Spleen (tissue), 11 donors: ENCODE measurements around the gene RAB4A. TPM values are rescaled to one million over a fixed set of nuclear protein-coding genes. Genes with fewer than 3 reads are reported as not detected.
A peak's percentile ranks its signal among the peaks of the same experiment; 100 is the strongest.

Source experiments
- DNase-seq: peaks from one replicate; pipeline ENCODE4 v3.0.0-alpha.2; 2020
- H3K27ac ChIP-seq, 8 donors: fragments of 200-600 bp; sonication (generic) in 7 of 8; 1 replicate in 4 of 8; 2 replicates in 4 of 8; pipeline versions ENCODE4 v1.5.0 to v1.8.0; 2016 to 2021; ENCODE audit warnings: inconsistent platforms in 4 of 8, mild to moderate bottlenecking in 4 of 8, moderate library complexity in 1 of 8
- H3K27me3 ChIP-seq, 7 donors: fragments of 200-600 bp; sonication (generic) in 6 of 7; replicated peaks in 1 of 7; 1 replicate in 4 of 7; 2 replicates in 3 of 7; pipeline versions ENCODE4 v1.5.0 to v1.8.0; 2016 to 2021; ENCODE audit warnings: inconsistent platforms in 3 of 7, mild to moderate bottlenecking in 1 of 7
- H3K36me3 ChIP-seq, 6 donors: fragments of 200-600 bp; sonication (generic) in 5 of 6; 1 replicate in 4 of 6; 2 replicates in 2 of 6; pipeline versions ENCODE4 v1.5.0 to v1.8.0; 2016 to 2021; ENCODE audit warnings: inconsistent platforms in 2 of 6
- H3K4me1 ChIP-seq, 6 donors: fragments of 200-600 bp; sonication (generic) in 5 of 6; 1 replicate in 3 of 6; 2 replicates in 3 of 6; pipeline versions ENCODE4 v1.5.0 to v1.8.0; 2016 to 2021; ENCODE audit warnings: inconsistent platforms in 3 of 6
- H3K4me3 ChIP-seq, 8 donors: fragments of 200-600 bp; sonication (generic) in 7 of 8; 1 replicate in 4 of 8; 2 replicates in 4 of 8; pipeline versions ENCODE4 v1.5.0 to v1.8.0; 2016 to 2021; ENCODE audit warnings: inconsistent platforms in 4 of 8, mild to moderate bottlenecking in 4 of 8, moderate library complexity in 2 of 8
- H3K9me3 ChIP-seq, 8 donors: fragments of 200-600 bp; sonication (generic) in 7 of 8; 1 replicate in 4 of 8; 2 replicates in 4 of 8; pipeline versions ENCODE4 v1.5.0 to v1.8.0; 2016 to 2021; ENCODE audit warnings: inconsistent platforms in 4 of 8
- POLR2A ChIP-seq, 3 donors: fragments of 450-650 bp; IDR thresholded peaks; one replicate each; pipeline ENCODE4 v1.5.1; 2017; ENCODE audit warnings: antibody characterized with exemption in 3 of 3, mild to moderate bottlenecking in 1 of 3
- POLR2AphosphoS5 ChIP-seq, 3 donors: sonication (generic); formaldehyde crosslinking; IDR thresholded peaks; one replicate each; pipeline ENCODE4 v1.5.1; 2017; ENCODE audit warnings: antibody characterized with exemption in 3 of 3
- WGBS, 5 donors: extraction: QIAGEN DNeasy Blood & Tissue Kit in 3 of 5; methylation state at CpG; one replicate each; pipeline versions ENCODE4 v1.1.5 to v1.1.7; 2013 to 2018; 5-methylcytosine and 5-hydroxymethylcytosine counted together
- intact Hi-C: fragments of 100-400 bp; cut with DNase I; formaldehyde crosslinking; loops from one replicate; pipeline ENCODE4 v1.15.0; 2023; ENCODE audit warnings: low total_unique reads
- polyA plus RNA-seq, 3 donors: library from polyadenylated mRNA; stranded (reverse); fragments of 200-250 nt; gene quantifications; one replicate each; pipeline ENCODE4 v1.2.1, GENCODE V29; 2013
- total RNA-seq, 7 donors: library from RNA; depleted of rRNA in 3 of 7; stranded (reverse); fragments of >200 nt in 3 of 7; fragmentation: NEBNext Ultra II Directional in 4 of 7; extraction: Animal tissue kit (Norgen Biotek cat#: 25700) in 4 of 7; gene quantifications; one replicate each; pipeline versions ENCODE4 v1.1.0 to v1.2.1, GENCODE V29; 2016 to 2021
- TF ChIP-seq, protein P1 (sequence below), 11 experiments: fragments of 200-600 bp in 7 of 11; fragments of 450-650 bp in 4 of 11; sonication (generic) in 4 of 11; IDR thresholded peaks in 8 of 11; conservative IDR thresholded peaks in 3 of 11; 1 replicate in 7 of 11; 2 replicates in 4 of 11; pipeline versions ENCODE4 v1.4.0 to v1.8.0; 2016 to 2021; ENCODE audit warnings: antibody characterized with exemption in 11 of 11, inconsistent platforms in 4 of 11, mild to moderate bottlenecking in 1 of 11
- donor health status: healthy with polysubstance abuse.
- donor health status: DM: no; HTN: no; CAD: no; lungs with moderate emphysema.
- donor health status: DM: no; HTN: no; CAD: no.
- donor health status: Bipolar disorder and iron deficiency.
- donor health status: healthy.
- donor health status: DM: no; HTN: no; CAD: no.
- donor health status: DM: yes; HTN: yes; CAD: no.

RAB4A gene
- total and polyA plus RNA-seq, 10 donors: 19.7 to 49.8 (median 27.0) TPM

GRCh38 chr1:229293528-229294204, 22.8 kb downstream of the RAB4A start:
- H3K4me3 ChIP-seq: no peak overlapping the region
- no peak for DNase-seq
- H3K36me3 ChIP-seq: peaks cover 0 to 78% (median 17%) of the 10 kb centered on the region in 6 donors
- intact Hi-C loops: no loop called here
- no peak for TF ChIP-seq POLR2AphosphoS5 (IDR thresholded peaks at IDR 0.05)
- TF ChIP-seq POLR2A (IDR thresholded peaks at IDR 0.05): no peak
- TF ChIP-seq, protein P1, sequence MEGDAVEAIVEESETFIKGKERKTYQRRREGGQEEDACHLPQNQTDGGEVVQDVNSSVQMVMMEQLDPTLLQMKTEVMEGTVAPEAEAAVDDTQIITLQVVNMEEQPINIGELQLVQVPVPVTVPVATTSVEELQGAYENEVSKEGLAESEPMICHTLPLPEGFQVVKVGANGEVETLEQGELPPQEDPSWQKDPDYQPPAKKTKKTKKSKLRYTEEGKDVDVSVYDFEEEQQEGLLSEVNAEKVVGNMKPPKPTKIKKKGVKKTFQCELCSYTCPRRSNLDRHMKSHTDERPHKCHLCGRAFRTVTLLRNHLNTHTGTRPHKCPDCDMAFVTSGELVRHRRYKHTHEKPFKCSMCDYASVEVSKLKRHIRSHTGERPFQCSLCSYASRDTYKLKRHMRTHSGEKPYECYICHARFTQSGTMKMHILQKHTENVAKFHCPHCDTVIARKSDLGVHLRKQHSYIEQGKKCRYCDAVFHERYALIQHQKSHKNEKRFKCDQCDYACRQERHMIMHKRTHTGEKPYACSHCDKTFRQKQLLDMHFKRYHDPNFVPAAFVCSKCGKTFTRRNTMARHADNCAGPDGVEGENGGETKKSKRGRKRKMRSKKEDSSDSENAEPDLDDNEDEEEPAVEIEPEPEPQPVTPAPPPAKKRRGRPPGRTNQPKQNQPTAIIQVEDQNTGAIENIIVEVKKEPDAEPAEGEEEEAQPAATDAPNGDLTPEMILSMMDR (IDR thresholded peaks at IDR 0.05 in 8 of 11, conservative IDR thresholded peaks at IDR 0.05 in 3 of 11): no peak
- H3K4me1 ChIP-seq: no peaks in the 10 kb centered on the region
- H3K27me3 ChIP-seq: no peaks in the 10 kb centered on the region
- no peak overlapping the region for H3K27ac ChIP-seq
- 94 to 97% (median 95%) methylated on average over 10 of the region's 10 CpGs for WGBS, 5 donors
- H3K9me3 ChIP-seq: peaks cover 0 to 3% (median 0%) of the 10 kb centered on the region in 8 donors

DNA sequence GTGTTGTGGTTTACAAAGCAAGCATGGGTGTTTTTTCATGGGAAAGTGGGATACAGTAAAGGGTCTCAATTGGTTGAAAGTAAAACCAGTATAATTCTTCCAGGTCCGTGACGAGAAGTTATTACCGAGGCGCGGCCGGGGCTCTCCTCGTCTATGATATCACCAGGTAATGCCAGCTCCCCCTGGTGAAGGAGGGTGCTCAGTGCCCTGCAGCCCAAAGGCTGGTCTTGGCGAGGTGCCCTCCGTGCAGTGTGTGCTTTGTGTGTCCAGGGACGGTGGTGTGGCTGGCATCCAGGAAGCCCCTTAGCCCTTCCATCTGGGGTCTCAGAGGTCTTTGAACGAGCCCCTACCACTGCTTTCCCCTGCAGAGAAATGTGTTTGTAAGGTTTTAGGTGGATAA, 24.8 kb downstream of the RAB4A start:
- TF ChIP-seq POLR2AphosphoS5 (IDR thresholded peaks at IDR 0.05) (peak in 1 of 3 donors; percentile 28), POLR2A (IDR thresholded peaks at IDR 0.05) (no peak)
- DNase-seq: no peak
- Histone ChIP-seq H3K27me3 (no peaks in the 10 kb centered on the region), H3K9me3 (peaks cover 0 to 3% (median 0%) of the 10 kb centered on the region in 8 donors), H3K4me3 (no peak overlapping the region), H3K36me3 (peaks cover 0 to 78% (median 32%) of the 10 kb centered on the region in 6 donors), H3K27ac (no peak overlapping the region), H3K4me1 (no peaks in the 10 kb centered on the region)
- intact Hi-C loops: no loop called here
- WGBS, 5 donors: 91 to 95% (median 93%) methylated on average over 11 of the region's 11 CpGs

GRCh38 chr1:229296541-229296941, 25.6 kb downstream of the RAB4A start:
- Histone ChIP-seq H3K27me3 (no peaks in the 10 kb centered on the region), H3K4me1 (no peaks in the 10 kb centered on the region), H3K9me3 (peaks cover 0 to 1% (median 0%) of the 10 kb centered on the region in 8 donors), H3K36me3 (peaks cover 0 to 78% (median 29%) of the 10 kb centered on the region in 6 donors), H3K4me3 (no peak overlapping the region), H3K27ac (no peak overlapping the region)
- 37 to 87% (median 76%) methylated on average over 3 of the region's 3 CpGs for WGBS, 5 donors
- intact Hi-C loops: no loop called here
- DNase-seq: no peak
- no peak for TF ChIP-seq POLR2A (IDR thresholded peaks at IDR 0.05)

- intact Hi-C loops: no loop called here
- TF ChIP-seq POLR2A (IDR thresholded peaks at IDR 0.05) (no peak), POLR2AphosphoS5 (IDR thresholded peaks at IDR 0.05) (no peak)
- TF ChIP-seq, protein P1 (IDR thresholded peaks at IDR 0.05 in 8 of 11, conservative IDR thresholded peaks at IDR 0.05 in 3 of 11): no peak
- 95 to 100% (median 97%) methylated on average over 1 of the region's 1 CpG for WGBS, 5 donors
- Histone ChIP-seq H3K4me1 (no peaks in the 10 kb centered on the region), H3K9me3 (no peaks in the 10 kb centered on the region), H3K36me3 (peaks cover 0 to 80% (median 33%) of the 10 kb centered on the region in 6 donors), H3K27me3 (no peaks in the 10 kb centered on the region), H3K4me3 (no peak overlapping the region), H3K27ac (no peak overlapping the region)
- DNase-seq: no peak
These were observed 26.8 kb downstream of the RAB4A start for GRCh38 chr1:229297746-229298145.

GRCh38 chr1:229298420-229298819, 27.5 kb downstream of the RAB4A start:
- Histone ChIP-seq H3K27me3 (no peaks in the 10 kb centered on the region), H3K27ac (no peak overlapping the region), H3K36me3 (peaks cover 0 to 84% (median 35%) of the 10 kb centered on the region in 6 donors), H3K4me1 (no peaks in the 10 kb centered on the region), H3K4me3 (no peak overlapping the region), H3K9me3 (no peaks in the 10 kb centered on the region)
- DNase-seq: no peak
- intact Hi-C loops: no loop called here
- TF ChIP-seq POLR2AphosphoS5 (IDR thresholded peaks at IDR 0.05): no peak
- TF ChIP-seq, protein P1 (IDR thresholded peaks at IDR 0.05 in 8 of 11, conservative IDR thresholded peaks at IDR 0.05 in 3 of 11): no peak
- TF ChIP-seq POLR2A (IDR thresholded peaks at IDR 0.05): no peak
